HG02852 (cell line): ENCODE measurements around the gene NEGR1.

ENCODE experiments used
- ATAC-seq: cut with Tn5 transposase; IDR thresholded peaks from one replicate; pipeline ENCODE4 v1.9.1; 2021; ENCODE audit warnings: mild to moderate bottlenecking, moderate library complexity; ENCODE audit not compliant: unreplicated experiment

NEGR1 gene

DNA sequence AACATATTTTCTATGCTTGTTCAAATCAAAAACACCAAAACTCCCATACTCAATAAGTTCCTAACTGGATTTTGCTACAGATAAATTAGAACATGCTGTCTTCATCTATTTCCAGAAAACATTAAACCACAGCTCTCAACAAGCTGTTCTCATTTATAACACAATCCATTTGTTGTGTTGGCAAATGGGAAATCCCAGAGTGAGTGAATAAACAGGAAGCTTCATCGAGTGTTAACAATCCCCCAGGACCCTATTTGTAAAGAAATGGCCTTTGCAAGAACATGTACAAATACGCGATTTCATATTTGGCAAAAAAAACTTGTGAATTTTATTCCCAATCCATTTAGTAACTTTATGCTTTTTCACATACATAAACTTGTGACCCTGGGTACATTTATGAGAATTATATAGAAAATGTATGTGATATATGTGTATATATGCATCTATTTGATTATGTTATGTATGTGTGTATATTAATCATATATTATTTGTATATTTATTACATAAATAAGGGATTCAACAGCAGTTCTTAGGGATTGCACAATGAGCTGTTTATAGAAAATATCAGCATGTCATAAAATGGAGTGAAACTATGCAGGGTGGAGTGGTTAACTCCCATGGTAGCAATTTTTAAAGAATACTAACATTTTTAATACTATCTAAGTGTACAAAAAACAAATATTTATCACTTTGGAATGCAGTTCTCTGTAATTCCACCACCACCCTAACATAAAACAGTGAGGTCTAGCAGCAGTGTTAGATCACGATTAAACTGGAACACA lies 160.0 kb downstream of the NEGR1 start:
- ATAC-seq = no peak

DNA sequence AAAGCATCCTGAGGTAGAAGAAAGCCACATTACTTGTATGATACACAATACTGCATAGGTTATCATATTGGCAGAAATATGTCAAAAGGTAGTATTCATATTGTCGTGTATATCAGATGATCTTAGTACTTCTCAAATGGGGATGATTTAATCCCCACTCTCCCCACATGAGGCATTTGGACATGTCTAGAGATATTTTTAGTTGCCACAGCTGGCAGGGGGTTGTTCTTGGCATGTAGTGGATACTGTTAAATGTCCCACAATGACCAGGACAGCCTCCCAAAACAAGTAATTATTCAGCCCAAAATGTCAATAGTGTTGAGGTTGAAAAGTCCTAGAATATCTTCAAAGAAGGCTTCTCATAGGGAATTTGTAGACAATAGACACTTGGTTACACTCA lies 162.8 kb downstream of the NEGR1 start:
- ATAC-seq = no peak

DNA sequence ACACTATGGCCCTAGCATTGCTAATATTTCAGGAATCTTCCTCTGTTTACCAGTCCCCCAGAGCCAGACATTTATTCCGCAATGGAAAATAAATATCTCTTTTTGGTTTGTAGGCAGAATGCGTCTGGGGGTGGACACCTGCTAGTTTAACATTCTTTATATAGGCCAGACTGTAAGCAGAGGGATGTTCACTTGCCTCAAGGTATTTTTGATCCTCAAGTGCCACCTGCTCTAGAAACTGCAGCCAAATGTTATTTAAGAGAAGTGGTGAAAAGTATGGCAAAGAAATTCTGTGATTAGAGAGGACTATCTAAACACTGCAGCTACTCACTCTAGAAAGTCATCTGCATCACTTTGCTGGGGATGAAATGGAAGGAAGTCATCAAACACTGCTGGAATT lies 164.7 kb downstream of the NEGR1 start:
- ATAC-seq = no peak

DNA sequence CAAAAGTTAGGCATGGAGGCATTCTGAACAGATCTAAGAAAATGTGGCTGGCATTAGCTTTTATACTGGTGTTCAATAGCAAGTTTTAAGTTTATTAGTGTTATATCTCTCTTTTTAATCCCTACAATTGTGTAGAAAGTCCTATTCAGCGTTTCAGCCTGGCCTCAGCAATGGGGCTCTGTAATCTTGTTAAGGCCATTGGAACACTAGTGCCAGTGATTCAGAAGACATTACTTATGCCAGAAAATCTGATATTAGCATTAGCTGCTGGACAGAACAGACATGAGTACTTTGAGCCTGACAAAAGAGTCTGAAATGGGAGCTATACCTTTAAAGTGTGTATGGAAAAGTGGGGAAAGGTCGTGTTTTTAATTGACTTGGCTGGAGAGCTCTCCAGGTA lies 167.0 kb downstream of the NEGR1 start:
- no peak for ATAC-seq

DNA sequence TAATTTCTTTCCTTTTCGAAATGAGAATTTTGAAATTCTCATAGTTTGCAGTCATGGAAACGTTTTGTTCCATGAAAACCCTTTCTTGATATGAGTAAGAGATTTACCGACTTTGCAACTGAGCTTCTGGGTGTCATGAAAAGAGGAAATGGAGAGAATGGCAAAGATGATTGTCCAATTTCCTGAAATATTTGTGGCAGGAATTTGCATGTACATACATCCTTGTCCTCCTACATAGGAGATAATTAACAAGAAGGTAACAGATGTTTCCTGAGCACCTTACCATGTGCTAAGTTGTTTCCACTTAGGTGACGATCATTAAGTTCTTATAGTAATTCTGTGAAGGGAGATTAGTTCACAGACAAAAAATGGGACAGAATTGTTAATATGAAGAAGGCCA lies 170.7 kb downstream of the NEGR1 start:
- ATAC-seq = no peak

DNA sequence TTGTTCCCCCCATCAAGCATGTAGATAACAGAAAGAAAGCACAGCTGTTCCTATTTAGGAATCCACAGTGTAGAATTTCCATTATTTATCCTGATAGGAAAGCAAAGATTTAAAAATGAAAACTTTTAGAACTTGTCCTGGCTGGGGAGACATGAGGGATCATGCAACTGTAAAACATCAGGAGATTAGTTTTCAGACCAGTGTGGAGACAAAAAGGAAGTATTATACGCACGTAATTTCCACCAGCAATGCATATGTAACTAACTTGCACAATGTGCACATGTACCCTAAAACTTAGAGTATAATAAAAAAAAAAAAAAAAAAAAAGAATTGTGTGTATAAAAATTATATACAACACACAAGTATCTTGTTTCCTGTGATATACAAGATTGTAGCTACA lies 172.4 kb downstream of the NEGR1 start:
- no peak for ATAC-seq

DNA sequence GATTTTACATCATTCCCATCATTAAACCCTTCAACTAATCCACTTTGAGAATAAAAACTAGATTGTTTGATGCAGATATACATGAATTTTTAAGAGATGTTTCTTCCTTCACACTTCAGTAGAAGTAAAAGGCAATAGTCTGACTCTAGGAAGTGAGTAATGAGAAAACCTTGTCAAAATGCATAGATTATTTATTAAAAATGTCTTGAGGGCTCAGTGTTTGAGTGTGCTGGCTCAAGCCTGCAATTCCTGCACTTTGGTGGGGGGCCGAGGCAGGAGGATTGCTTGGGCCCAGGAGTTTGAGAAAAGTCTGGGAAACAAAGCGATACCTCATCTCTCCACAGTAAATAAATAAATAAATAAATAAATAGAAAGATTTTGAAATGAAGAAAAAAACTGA lies 177.1 kb downstream of the NEGR1 start:
- ATAC-seq = no peak

DNA sequence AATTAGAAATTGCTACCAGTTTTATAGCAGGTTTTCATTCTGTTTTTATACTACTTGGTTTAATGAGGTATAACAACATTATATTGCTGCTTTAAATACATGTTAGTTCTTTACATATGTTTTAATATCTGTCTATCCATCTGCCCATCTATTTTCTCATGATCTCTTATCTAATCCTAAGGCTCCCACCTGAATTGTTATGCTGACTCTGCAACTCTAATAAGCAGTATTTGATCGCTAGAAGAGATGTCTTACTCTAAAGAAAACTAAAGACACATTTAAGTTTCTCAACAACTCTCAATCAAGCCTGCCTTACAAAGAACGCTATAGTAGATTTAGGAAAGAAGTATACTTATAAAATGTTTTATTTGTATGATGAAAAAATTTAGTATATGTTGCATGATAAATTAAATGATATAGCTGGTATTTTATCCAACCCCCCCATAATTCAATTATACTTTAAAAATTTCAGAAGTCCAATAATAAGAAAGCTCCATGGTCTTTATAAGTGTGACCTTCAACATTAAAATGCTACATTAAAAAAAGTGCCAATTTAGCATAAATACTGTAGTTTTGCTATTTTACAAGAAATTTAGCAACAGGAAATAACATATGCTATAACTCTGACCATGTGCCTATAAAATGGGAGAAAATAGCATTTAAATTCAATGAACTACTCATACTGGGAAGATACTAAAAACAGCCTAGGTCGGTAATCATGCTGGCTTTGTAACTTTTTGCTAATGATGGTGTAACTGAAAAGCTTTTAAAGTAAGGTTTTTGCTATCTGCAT lies 180.3 kb downstream of the NEGR1 start:
- no peak for ATAC-seq

DNA sequence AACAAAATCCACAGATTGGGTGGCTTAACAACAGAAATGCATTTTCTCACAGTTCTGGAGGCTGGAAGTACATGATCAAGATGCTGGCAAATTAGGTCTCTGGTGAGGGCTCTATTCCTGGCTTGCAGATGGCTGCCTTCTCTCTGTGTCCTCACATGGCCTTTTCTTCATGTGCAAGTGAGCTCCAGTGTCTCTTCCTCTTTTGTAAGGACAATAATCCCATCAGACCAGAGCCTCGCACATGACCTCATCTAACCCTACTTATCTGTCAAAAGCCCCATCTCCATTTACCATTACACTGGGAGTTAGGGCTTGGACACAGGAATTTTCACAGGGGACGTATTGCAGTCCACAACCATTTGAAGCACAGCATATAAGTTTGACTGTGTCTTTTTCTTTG lies 181.6 kb downstream of the NEGR1 start:
- no peak for ATAC-seq

DNA sequence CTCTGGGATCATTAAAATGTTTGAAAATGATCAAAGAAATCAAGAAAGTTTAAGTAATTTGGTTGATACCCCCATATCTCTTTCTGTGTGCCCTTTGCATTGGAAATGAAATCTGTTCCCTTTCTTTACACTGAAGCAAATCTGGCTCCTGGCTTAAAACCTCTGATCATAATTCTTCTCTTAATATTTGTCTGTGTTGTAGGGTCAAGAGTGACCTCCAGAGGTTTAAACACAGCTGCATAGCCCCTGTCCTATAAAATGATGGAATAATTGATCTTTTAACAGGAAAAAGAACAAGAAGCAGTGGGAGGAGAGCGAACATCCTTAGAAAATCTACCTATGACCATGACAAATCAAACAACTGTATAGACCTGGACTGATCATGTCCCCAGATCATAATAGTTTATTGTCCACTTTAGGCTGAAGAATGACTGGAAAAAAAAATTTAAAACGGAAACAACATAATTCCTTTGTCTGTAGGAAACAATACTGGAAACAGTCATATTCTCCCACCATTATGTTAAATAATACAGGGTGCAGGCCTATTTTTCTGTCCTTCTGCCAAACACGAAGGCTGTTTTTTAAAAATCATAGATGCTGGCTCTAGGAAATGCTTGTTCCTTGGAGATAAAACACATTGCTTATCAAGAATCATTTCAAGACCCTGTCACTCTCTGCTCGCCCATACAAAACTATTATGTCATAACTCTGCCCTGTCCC lies 184.3 kb downstream of the NEGR1 start:
- no peak for ATAC-seq

DNA sequence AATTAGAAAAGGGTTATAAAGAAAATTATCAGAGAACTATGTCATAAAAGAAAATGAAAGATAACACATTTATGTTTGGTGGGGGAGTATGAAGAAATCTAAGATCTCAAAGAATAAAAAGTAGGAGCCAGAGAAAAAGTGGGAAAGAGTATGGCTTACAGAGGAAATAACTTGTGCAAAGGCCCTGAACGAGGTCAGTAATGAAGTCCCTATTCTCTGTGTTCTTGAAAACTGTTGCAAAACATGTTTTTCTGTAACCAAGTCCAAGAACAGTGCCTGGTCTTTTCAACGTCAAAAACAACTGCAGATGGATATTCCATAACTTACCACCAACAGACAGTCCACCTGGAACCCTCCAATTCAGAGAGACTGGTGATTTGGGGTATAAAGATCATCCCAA lies 188.1 kb downstream of the NEGR1 start:
- ATAC-seq = no peak

DNA sequence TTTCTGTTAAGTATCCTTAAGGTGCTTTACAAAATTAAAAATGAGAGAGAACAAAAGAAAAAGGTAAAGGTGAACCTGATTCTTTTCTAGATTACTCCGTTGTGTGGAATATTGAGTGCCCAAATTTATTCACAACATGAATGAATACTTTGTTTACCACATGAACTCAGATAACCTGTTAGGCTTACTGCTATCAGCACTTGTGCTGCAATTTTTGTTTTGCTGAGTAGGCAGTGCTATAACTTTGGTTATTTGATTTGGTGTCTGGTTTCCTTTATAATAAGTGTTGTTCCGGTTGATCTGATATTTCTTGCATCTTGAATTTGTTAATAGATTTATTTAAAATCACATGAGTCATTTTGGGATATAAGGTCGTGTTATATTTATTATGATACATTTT lies 195.9 kb downstream of the NEGR1 start:
- ATAC-seq = no peak

DNA sequence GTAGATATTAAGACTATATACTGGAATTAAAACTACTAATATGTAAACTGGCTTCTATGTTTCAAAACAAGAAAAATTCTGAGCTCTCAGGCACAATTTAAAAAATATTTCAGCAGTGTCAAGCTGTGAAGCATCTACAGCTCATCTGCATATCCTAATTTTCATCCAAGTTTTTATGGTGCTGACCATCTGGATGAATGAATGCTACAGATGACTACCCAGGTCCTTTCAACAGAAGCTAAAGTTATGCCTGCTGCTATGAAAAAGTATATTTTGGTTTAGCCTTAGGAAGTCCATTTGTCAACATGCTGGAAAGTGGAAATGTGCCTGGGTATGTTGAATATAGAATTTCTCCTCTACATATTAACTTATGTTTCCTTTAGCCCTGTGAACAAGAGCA lies 206.9 kb downstream of the NEGR1 start:
- no peak for ATAC-seq

DNA sequence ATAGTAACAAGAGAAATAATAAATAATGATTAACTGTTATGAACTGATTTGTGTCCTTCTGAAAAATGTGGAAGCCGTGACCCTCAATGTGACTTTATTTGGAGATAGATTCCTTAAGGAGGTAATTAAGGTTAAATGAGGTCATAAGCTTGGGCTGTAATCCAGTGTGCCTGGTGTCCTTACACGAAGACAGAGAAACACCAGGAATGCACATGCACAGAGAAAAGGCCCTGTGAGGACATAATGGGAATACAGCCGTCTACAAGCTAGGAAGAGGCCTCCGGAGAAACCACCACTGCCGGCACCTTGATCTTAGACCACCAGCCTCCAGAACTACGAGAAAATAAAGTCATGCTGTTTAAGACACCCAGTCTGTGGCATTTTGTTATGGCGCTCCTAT lies 215.9 kb downstream of the NEGR1 start:
- ATAC-seq = no peak

DNA sequence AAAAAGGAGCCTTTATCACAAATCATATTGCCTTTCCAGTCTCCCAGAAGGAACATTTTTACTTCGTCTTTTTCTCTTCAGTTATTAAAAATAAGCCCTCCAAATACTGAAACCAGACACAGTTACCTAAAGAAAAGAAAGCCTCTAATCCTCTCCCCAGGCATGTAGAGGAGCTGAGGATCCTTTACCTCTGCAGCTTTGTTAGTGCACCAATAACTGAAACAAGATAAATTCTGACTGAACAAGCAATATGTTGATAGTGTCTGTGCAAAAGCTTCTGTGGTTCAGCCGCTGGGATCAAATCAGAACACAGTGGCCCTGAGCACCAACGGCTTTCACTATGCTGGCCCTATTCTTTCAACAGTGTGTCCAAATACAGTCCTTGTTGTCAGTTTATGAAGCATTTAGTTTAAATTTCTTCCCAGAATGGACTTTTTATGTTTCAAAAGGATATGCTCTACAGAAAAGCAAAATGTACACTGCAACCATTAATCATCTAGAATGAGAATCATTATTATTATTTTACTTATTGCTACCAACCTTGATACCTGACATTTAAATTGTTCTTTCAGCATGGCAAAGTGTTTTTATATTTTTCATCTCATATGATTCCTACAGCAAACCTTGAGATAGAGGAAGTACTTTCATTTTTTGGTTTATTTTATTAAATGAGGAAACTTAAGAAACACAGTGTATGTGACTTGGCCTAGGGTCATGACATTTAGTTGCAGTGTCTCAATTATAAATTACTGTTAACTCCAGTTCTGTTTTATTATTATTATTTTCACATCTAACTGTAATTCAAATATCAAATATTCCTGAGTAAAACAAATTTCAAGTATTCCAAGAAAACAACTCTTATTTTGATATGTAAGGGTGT lies 217.9 kb downstream of the NEGR1 start:
- no peak for ATAC-seq

DNA sequence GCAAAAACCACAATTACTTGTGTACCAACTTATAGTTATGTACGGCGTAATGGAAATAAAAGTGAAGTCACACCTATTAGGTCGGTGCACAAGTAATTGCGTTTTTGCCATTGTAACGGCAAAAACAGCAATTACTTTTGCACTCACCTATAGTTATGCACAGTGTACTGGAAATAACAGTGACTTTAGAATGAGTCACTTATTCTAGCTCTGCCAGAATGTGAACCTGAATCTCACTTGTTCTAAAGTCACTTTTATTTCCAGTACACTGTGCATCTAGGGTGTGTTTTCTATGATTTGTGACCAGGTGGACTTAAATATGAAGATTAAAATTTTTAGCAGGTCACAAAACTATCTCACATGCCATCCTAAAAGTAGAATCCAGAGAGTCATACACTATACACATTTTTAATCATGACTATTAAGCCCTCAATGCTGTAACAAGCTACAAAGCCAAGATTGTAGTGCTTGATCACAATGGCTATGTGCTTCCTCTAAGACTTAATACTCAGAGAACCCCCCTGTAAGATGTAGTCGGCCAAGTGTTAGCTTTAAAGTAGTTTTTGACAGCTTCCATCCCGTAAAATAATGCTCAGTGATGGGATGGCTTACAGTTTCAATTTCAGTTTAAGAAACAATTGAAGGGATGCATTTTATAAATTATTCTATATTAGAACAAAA lies 218.8 kb downstream of the NEGR1 start:
- ATAC-seq = no peak

DNA sequence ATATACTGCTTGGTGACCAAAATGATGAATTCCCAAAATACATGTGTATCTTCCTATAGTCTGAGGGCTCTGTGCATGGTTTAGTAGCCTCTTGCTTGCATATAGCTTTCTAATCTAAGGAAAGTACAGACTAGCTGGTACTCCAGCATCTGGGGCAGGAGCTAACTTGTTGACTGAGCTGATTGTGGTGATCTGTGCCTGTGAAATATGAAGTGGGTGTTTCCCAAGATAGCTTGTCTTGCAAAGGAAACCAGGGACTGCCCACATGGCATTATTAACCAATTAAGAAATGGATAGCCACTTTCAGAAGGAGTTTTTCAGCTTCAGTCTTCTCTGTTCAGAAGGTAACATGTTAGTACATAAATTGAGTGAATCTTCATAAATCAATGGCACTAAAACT lies 219.8 kb downstream of the NEGR1 start:
- ATAC-seq = no peak

DNA sequence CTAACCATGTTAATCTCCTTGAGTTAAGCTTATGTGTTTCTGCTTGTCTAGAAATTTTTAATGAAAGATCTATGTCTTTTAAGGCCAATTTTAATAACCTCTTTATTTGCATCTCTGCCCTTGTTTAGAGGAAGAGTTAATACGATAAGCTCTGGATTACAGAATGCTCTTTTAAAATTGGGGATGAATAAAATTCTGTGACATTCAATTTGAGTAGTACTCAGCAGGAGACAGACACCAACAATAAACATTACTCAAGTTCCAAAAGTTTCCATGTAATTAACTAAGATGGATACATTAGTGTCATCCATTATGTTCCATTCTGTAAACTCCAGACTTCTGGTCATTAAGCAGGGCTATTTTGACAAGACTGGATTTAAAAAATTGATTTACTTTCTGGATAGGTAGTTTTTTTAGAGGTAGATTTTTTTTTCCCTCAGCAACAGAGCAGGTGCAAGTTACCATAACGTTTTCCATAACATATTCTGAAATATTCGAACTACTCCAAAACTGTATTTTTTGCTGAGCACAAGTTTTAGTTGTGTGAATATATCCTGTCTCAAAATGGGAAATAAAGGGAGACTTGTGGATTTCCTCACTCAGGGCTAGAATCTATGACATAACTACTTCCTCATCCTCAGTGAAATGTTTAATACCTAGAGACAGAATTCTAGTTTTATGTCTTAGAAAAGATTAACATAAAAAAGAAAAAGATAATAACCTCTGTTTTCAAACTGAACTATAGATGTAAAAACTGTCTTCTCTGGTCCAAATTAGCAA lies 221.7 kb downstream of the NEGR1 start:
- ATAC-seq = no peak

DNA sequence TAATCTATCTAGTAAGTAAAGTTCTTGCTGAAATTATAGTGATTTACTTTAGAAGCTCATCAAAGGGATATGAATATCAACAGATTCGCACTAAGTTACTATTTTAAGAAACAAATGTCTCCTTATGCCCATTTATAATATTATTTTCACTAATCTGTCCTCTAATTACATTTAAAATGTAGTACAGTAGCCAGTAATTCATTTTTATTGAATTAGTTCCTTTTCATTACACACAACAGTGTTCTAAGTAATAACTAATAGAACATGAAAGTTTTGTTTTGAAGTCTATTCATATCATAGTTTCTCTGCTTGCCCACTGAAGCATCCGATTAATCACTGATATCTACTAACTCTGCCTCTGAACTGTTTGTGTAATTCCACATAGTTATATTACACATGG lies 225.8 kb downstream of the NEGR1 start:
- no peak for ATAC-seq

DNA sequence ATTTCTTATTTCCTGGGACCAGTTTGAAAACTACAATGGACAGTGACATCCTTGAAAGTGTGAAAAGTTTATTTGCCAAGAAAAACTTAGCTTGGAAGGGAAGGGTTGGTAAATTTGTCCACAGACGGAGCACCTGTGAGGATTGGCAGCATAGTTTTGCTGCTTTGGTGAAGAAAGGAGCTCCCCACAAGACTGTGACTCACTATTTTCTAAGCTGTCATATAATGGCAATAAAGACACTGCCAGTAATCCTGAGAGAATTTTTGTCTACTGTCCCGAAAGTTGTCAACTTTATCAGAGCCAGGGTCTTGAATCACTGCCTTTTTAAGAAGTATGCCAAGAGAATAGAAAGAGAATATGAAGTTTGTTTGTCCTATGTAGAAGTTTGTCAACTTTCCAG lies 230.8 kb downstream of the NEGR1 start:
- ATAC-seq = no peak
